Measurements from ENCODE around the gene UGT1A3.
A peak's percentile ranks its signal among the peaks of the same experiment; 100 is the strongest.

The UGT1A3 gene

GRCh38 chr2:233815861-233816260, 87.0 kb downstream of the UGT1A3 start:
- no peak for TF ChIP-seq CTCF (IDR thresholded peaks at IDR 0.05; ENCODE audit: low read depth, low read length)
- H3K4me3 ChIP-seq (replicated peaks in 1 of 2; ENCODE audit: low read depth in 2 of 2, low read length in 2 of 2): no peak overlapping the region
- no peak for DNase-seq (ENCODE audit: low read depth in 2 of 2)

GRCh38 chr2:233816334-233816733, 87.5 kb downstream of the UGT1A3 start:
- H3K4me3 ChIP-seq (replicated peaks in 1 of 2; ENCODE audit: low read depth in 2 of 2, low read length in 2 of 2): no peak overlapping the region
- no peak for TF ChIP-seq CTCF (IDR thresholded peaks at IDR 0.05; ENCODE audit: low read depth, low read length)
- DNase-seq (ENCODE audit: low read depth in 2 of 2): no peak

- TF ChIP-seq CTCF (IDR thresholded peaks at IDR 0.05; ENCODE audit: low read depth, low read length): no peak
- DNase-seq (ENCODE audit: low read depth in 2 of 2): no peak
- no peak overlapping the region for H3K4me3 ChIP-seq (replicated peaks in 1 of 2; ENCODE audit: low read depth in 2 of 2, low read length in 2 of 2)
Observed at GRCh38 chr2:233816771-233817170, 87.9 kb downstream of the UGT1A3 start.

GRCh38 chr2:233817361-233817911, 88.6 kb downstream of the UGT1A3 start:
- no peak for TF ChIP-seq CTCF (IDR thresholded peaks at IDR 0.05; ENCODE audit: low read depth, low read length)
- H3K4me3 ChIP-seq (replicated peaks in 1 of 2; ENCODE audit: low read depth in 2 of 2, low read length in 2 of 2): no peak overlapping the region
- DNase-seq (ENCODE audit: low read depth in 2 of 2): peak; percentile 23 to 40

GRCh38 chr2:233817995-233818638, 89.3 kb downstream of the UGT1A3 start:
- no peak overlapping the region for H3K4me3 ChIP-seq (replicated peaks in 1 of 2; ENCODE audit: low read depth in 2 of 2, low read length in 2 of 2)
- DNase-seq (ENCODE audit: low read depth in 2 of 2): no peak
- no peak for TF ChIP-seq CTCF (IDR thresholded peaks at IDR 0.05; ENCODE audit: low read depth, low read length)

GRCh38 chr2:233818639-233819621, 90.1 kb downstream of the UGT1A3 start:
- H3K4me3 ChIP-seq (replicated peaks in 1 of 2; ENCODE audit: low read depth in 2 of 2, low read length in 2 of 2): no peak overlapping the region
- no peak for TF ChIP-seq CTCF (IDR thresholded peaks at IDR 0.05; ENCODE audit: low read depth, low read length)
- no peak for DNase-seq (ENCODE audit: low read depth in 2 of 2)

All from cardiac fibroblast (primary cell).